Measurements from ENCODE around the gene AKAP10.
"Not testable (repeated sequence)": the region's sequence is repeated elsewhere in the genome, so short reads cannot be mapped to it uniquely, and the experiment has no call there.

The AKAP10 gene

DNA sequence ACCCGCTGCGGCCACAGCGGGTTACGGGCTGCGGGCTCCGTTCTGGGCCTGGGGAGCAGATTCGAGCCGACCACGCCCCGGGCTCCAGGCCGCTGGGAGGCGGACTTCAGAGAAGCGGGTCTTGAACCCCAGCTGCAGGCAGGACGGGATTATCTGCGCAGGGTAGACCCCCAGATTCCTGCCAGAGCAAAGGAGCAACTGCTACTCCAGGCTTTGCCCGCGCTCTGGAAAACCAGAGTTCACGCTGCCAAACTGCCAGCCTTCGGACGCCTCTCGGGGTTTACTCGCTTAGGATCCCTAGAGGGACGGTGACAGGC is 109.6 kb downstream of the AKAP10 start:
- peak overlapping the region; percentile 80 for H3K27ac ChIP-seq
- TF ChIP-seq, protein P1, sequence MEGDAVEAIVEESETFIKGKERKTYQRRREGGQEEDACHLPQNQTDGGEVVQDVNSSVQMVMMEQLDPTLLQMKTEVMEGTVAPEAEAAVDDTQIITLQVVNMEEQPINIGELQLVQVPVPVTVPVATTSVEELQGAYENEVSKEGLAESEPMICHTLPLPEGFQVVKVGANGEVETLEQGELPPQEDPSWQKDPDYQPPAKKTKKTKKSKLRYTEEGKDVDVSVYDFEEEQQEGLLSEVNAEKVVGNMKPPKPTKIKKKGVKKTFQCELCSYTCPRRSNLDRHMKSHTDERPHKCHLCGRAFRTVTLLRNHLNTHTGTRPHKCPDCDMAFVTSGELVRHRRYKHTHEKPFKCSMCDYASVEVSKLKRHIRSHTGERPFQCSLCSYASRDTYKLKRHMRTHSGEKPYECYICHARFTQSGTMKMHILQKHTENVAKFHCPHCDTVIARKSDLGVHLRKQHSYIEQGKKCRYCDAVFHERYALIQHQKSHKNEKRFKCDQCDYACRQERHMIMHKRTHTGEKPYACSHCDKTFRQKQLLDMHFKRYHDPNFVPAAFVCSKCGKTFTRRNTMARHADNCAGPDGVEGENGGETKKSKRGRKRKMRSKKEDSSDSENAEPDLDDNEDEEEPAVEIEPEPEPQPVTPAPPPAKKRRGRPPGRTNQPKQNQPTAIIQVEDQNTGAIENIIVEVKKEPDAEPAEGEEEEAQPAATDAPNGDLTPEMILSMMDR (conservative IDR thresholded peaks at IDR 0.05), result no peak
- no peak for TF ChIP-seq ZFX (IDR thresholded peaks at IDR 0.05)

DNA sequence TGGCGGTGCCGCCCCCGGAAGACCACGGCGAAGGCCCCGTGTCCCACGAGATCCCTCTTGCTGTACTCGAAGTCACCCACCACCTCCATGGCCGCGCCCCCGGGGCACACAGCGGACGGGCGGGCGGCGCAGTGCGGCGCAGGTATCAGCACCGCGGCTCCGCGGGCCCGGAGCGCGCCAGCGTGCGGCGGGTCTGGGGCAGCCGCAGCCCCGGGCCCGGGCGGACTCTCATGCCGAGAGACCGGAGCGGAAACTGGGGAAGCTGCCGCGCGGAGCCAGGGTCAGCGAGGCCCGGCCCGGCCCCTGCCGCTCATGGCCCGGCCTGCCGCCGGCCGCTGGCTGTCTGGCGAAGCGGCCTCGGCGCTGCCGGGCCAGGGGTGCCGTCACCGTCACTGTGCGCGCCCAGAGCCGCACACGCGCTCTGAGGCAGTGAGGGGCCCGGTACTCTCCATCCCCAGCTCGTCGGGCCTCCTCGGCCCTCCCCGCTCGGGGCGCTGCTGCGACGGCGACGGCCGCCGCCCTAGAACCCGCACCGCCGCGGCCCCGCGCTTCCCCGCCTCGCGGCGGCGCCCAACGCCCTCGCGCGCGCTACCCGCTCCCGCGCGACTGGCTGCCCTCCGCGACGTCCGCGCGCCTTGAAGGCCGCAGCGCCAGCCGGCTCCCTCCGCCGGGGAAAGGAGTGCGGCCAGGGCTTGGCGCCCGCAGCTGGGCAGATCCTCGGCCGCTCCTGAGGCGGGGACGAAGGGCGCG is 110.1 kb downstream of the AKAP10 start, which contains the start of gene ULK2:
Gene ULK2 (minus strand): TSS at position 608 of the 750 bp plus-strand sequence. CDS start 519 bp downstream, at position 89.
- peak; percentile 98 for TF ChIP-seq ZFX (IDR thresholded peaks at IDR 0.05)
- TF ChIP-seq, protein P1 (conservative IDR thresholded peaks at IDR 0.05), result peak; percentile 52
- peak within 1 kb of the TSS; percentile 80 for H3K27ac ChIP-seq

DNA sequence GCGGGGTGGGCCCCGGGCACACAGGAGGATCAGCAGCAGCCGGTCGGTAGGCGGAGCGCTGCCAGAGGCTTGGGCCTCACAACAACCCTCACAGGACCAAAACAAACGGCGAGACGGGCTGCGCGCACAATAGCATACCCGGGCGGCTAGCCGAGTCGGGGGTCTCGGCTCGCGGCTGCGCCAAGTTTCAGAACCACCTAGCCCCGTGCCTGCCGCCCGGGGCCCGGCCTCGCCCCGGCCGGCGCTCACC is 110.6 kb downstream of the AKAP10 start:
- TF ChIP-seq, protein P1 (conservative IDR thresholded peaks at IDR 0.05), result no peak
- TF ChIP-seq ZFX (IDR thresholded peaks at IDR 0.05), result no peak
- H3K27ac ChIP-seq, result peak overlapping the region; percentile 80

DNA sequence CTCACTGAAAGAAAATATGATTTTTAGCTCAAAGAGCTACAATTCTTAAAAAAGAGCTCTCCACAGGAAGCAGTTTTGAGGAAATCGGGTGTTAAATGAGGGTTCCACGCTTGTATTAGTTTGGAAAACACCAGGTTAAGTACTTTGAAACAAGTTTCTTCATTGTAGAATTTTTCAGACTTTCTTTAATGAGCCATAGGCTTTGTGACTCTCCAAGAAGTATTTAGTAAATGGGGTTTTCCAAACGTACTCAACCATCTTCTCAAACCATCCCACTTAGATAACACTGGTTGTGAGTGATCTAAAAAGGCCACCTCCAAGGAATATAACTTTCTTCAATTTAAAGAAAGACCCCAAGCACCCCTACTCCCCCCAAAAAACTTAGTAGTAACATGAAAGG is 112.6 kb downstream of the AKAP10 start:
- TF ChIP-seq ZFX (IDR thresholded peaks at IDR 0.05), result no peak
- TF ChIP-seq, protein P1 (conservative IDR thresholded peaks at IDR 0.05), result no peak
- H3K27ac ChIP-seq, result no peak overlapping the region

DNA sequence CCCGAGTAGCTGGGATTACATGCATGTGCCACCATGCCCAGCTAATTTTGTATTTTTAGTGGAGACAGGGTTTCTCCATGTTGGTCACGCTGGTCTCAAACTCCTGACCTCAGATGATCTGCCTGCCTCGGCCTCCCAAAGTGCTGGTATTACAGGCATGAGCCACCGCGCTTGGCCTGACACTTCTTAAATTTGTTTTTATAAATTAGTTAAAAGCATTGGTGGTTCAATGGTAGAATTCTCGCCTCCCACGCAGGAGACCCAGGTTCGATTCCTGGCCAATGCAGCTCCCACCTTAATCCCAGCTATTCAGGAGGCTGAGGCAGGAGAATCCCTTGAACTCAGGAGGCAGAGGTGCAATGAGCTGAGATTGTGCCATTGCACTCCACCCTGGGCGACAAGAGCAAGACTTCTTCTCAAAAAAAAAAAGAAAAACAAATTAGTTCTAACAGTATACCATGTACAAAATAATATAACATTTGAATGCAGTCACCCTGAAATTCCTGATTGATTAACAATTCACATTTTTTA is 116.9 kb downstream of the AKAP10 start:
- H3K27ac ChIP-seq, result not testable (repeated sequence)

DNA sequence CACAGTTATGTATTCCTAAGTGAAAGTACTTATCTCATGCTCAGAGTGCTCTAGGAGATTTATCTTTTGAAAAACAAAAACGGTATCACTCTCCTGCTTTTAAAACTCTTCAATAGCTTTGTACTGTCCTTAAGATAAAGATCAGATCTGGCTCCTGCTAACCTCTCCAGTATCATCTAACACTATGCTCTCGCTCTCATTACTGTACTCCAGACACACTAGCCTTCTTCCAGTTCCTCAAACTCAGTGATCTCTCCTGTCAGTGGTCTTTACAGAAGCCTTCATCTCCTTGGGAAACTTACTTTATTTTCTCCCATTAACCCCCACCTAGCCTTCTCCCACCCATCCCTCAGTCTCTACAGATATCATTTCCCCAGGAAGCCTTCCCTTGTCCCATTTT is 120.0 kb downstream of the AKAP10 start:
- H3K27ac ChIP-seq, result no peak overlapping the region
- TF ChIP-seq, protein P1 (conservative IDR thresholded peaks at IDR 0.05), result no peak
